NCI-H146 treated with DMSO at 0.1 percent for 48 hours (cell line): ENCODE results near the gene SLC6A11.

ENCODE experiments used
- DNase-seq: peaks from one replicate; lab custom pipeline; 2025; ENCODE audit not compliant: unreplicated experiment; lab: John Stamatoyannopoulos, UW

SLC6A11 gene

DNA sequence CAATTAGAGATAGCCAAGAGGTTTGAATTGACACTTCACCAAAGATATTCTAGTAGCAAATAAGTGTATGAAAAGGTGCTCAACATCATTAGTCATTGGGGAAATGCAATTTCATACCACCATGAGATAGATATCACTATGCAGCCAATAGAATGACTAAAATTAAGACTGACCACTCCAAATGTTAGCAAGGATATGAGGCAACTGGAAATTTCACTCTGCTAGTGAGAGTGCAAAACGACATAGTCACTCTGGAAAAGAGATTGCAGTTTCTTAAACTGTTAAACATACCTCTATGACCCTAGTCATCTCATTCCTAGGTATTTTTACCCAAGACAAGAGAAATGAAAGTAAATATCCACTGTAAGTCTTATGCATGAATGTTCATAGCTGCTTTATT is 27.6 kb upstream of the SLC6A11 start:
- DNase-seq, result no peak

DNA sequence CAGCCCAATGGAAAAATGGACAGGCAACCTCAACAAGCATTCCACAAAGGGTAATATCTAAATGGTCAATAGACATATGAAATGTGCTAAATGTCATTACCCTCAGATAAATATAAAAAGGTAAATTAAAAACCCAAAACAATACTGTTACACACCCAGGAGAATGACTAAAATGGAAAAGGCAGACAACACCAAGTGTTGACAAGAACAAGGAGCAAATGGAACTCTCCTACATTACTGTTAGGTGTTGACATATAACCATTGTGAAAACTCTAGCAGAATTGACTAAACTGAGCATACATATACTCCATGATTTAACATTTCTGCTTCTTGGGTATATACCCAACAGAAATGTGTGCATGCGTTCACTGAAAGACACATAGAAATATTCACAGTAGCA is 25.3 kb upstream of the SLC6A11 start:
- no peak for DNase-seq

DNA sequence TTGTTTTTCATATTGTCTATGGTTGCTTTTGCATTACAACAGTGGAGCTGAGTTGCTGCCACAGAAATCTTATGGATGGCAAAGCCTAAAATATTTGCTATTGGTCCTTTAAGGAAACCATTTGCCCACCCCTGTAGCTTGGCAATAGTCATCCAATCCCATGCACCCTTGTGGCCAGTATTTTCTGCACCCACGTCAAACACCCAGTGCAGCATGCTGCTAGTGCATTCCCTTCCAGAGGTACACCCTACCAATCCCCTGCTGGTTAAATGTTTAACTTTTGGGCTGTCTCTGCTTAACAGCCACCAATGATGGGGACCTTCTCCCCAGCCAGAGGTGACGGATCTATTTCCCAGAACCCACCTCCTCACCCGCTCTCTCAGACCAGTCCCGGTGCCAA is 23.8 kb upstream of the SLC6A11 start:
- DNase-seq, result no peak

DNA sequence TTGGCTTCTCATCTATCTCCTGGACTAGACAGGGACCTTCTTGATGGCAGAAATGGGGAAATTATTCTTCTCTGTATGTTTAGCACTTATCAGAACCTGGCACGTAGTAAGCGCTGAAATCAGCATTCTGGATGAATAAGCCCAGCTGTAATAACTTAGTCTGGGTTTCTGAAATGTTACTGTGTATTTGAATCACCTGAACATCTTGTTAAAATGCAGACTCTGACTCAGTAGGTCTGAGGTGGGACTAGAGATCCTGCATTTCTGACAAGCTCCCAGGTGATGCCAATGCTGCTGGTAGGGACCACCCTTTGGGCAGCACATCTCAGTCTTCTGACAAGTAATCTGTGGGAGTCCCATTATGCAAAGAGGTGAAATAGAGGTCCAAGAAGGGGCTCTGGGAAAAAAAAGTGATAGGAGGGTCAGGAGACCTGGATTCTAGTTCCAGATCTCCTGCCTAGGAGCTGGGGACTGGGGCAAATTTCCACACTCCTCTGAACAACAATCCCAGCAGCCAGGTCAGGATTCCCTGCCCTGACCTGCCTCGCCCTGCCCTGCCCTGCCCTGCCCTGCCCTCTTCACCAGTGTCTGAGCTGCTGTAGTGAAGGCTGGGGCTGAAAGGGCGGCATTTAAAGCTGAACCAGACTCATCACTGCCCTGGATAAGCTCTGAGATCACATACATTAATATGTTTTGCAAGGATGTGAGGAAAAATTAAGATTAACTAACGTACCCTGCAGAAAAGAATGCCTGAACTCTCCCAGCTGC is 17.2 kb upstream of the SLC6A11 start:
- DNase-seq, result no peak

DNA sequence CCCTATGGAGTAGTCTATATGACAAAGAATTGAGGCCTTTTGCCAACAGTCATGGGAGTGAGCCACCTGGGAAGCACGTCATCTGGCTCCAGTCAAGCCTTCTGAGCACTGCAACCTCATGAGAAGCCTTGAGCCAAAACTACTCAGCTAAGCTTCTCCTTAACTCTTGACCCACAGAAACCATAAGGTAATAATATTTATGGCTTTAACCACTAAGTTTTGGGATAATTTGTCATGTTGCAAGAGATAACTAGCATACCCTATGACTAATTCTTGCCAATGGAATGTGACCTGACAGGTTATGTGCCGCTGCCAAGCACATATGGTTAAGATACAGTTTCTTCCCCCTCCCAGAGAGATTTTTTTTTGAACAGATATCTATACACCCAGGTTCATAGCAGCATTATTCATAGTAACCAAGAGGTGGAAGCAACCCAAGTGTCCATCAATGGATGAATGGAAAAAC is 11.8 kb upstream of the SLC6A11 start:
- DNase-seq, result no peak

DNA sequence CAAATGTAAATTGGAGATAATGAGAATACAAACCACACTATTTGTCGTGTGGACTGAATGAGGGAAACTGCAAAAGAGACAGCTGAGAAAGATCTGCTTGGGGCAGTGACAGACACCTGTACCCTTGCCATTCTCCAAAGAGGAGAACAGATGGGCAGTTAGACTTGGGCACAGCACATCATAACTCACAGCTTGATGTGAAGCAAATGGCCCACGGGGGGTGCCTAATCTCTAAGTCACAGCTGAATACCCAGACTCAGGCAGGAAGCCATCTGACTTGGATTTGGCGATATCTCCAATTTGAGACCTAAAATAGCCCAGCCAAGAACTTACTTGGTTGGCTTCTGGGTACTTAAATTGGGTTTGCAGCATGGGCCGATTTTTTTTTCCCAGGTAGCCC is 10.0 kb upstream of the SLC6A11 start:
- no peak for DNase-seq

DNA sequence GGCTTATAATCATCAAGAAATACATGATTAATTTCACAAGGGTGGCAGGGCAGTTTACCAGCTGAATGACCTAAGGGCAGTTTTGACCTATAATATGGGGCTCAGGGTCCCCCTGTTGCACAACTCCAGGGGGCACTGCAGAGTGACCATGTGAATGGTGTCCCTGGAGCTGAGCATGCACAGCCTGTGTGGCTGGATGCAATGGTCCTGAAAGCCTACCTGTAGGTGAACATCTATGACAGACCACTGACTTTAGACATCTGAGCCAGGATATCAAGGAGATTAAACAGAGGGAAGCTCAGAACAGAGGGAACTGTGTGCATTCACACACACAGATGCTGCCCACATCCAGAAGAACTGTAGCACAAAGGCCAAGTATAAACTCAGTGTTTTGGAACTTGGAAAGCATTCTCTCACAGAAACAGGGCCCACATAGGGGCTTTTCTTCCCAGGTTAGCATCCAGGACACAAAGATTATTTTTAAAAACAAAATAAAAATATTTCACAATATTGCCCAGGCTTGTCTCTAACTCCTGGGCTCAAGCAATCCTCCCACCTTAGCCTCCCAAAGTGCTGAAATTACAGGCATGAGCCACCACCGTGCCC is 7.8 kb upstream of the SLC6A11 start:
- no peak for DNase-seq

DNA sequence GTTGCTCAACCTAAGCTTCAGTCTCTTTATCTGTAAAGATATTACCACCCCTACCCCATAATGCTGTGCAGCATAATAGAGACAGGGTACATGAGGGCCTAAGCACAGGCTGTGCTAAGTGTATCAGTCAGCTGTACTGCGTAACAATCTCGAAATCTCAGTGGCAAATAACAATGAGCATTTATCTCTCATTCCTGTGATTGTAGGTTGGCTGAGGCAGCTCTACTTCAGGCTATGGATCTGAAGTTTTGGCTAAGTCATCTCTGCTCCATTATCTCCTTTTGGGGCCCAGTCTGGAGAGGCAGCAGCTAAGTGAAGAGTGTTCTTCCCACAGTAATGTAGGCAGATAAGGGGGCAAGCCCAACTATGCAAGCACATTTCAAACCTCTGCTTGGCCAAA is 7.1 kb upstream of the SLC6A11 start:
- DNase-seq, result no peak

DNA sequence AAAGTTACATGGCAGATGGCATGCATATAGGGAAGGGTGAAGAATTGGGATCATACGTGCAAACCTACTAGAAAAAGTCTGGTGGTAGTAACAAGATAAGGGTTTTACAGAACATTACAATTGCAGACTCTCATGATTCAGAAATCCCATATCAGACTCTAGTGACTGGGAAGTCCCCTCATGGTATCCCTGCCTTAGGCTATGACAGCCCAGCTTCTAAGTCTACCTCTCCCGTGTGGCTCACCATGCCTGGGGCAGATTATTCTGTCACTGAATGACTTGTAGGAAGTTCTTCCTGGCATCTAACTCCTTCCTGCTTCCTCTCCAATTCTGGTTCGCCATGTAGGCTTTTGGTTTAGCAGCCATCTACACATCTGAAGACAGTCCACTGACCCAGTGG is 5.7 kb upstream of the SLC6A11 start:
- DNase-seq, result no peak

DNA sequence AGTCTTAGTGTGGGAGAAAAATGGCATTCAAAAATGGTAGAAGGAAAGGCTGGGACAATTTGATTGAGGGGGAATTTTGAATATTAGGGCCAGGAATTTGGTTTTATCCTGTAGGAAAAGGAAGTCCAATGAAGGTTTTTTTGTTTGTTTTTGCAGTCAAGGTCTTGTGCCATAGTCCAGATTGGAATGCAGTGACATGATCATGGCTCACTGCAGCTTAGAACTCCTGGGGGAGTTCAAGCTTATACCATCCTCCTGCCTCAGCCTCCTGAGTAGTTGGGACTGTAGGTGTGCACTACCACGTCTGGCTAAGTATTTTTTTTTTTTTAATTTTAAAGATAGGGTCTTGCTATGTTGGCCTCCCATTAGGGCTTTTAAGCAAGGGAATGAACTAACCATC is 2.6 kb upstream of the SLC6A11 start:
- DNase-seq, result no peak

DNA sequence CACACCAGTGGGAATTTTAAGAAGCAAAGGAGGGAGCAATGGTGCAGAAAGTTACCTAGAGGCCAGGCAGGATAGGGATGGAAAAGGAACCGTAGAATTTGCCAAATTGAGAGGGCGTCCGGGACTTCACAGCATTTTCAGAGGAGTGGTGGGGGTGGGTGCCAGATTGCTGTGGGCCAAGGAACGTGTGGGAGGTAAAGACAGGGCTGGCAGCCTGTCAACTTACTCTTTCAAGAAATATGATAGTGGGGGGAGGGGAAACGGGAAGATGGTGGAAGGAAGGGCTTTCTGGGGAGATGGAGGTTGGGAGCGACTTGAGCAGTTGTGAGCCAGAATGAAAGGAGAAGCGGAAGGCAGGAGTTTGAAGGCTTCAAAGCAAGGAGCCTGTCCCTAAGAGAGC is 1.4 kb upstream of the SLC6A11 start:
- DNase-seq, result no peak

DNA sequence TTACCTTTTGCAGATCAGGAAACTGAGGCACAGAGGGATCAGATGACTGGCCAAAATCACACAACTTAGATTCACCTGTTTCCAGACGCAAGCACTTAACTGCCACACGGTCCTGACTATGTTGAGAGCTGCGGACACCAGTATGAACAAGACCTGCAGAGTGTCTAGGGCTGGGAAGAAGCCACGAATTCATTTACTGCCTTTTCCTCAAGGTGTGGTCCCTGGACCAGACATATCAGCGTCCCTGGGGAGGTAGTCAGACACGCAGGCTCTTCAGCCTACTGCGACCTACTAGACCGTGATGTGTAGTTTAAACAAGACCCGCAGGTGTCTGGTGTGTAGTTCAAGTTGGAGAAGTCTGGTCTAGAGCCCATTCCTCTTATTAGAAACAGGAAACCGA is 541 bp upstream of the SLC6A11 start:
- no peak for DNase-seq

DNA sequence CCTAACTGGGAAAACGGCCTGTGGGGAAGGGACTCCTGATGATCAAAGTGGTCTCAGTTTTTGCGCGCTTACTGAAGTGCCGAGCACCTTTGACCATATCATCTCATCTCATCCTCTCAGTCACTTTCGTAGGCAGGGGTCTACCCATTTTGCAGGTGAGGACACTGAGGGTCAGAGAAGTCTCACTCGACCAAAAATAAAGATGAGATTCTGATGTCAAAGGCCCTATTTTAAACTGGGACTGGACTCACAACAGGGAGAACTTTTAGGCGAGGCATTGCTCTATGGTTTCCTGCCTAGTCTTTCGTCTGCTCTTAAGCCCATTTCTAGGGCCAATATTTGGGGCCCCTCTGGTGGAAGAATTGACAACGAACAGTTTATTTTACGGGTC is 830 bp downstream of the SLC6A11 start:
- no peak for DNase-seq

DNA sequence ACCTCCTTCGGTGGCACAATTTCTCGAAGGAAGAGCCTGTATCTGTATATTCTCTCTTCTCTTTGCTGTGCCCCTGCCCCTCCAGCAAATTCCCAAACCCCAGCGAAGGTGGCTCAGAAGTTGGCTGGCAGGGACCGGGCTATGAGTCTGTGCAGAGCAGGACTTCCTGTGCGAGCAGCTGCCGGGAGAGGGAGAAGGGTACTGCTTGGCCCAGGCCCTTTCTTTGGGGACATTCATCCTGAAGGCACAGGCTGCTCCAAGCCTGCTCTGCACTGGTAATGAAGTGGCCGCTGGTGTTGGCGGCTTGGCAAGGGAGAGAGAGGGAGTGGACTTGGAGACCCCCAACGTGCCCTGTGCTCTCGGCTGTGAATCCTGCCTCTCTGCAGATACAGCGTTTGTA is 1.5 kb downstream of the SLC6A11 start:
- DNase-seq, result no peak

DNA sequence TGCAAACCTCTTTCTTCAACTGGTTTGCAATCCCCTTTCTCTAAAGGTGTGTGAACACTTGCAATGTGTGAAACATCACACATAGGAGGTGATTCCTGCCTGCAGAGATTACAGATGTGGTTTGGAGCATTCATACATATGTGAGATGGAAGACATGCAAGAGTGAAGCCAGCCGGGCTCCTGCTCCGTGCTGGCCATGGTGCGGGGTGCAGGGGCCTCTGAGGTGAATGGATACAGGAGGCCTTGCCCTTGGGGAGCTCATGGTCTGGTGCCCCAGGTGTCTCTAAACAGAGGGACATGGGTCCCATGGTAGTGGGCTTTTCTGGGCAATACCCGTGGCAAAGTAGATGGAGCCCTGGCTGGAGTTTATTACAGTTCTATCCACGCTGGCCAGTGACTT is 6.0 kb downstream of the SLC6A11 start:
- no peak for DNase-seq

DNA sequence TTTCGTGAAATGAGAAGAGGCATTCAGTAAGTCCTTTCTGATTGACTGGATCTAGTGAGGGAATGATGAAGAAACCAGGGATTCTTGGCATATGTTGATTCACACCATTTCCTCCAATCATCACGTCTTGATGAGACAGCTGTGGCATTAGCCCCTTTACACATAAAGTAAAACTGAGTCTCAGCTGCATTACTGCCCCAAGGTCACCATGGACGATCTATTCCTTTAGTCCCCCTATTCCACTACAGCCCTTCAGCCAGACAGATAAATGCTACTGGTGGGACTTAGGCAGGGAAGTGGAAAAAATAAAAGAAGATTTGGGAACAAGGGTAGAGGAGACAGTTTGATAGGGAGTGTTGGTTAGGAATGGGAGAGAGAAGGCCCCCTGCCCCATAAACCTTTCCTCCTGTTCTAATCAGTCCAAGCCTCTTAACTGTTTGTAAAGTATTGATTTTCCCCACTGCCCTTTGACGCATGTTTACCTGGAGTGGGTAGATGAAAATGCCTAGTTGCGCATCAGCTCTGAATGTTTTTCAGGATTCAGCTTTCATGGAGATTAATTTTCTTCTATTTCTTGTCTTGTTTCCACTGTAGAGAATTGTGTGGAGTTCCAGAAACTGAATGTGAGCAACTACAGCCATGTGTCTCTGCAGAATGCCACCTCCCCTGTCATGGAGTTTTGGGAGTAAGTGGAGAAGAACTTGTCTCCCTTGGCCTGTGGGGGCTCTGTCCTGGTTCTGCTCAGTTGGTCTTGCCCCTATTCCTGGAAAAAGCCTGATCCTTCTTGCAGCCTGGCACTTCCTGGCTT is 6.9 kb downstream of the SLC6A11 start:
- no peak for DNase-seq

DNA sequence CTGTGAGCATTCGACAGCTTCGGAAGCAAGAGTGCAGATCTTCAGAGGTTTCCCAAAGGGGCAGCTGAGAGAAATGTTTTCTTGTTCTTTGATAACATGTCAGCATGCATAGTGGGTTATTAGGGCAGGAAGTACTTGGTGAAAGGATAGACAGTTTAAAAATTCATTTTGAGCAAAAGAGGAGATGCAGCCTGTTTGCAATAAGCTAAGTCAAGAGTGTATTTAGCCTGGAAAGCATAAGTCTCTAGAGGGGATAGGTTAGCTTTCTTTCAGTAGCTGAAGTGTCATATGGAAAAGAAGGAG is 7.4 kb downstream of the SLC6A11 start:
- DNase-seq, result no peak

DNA sequence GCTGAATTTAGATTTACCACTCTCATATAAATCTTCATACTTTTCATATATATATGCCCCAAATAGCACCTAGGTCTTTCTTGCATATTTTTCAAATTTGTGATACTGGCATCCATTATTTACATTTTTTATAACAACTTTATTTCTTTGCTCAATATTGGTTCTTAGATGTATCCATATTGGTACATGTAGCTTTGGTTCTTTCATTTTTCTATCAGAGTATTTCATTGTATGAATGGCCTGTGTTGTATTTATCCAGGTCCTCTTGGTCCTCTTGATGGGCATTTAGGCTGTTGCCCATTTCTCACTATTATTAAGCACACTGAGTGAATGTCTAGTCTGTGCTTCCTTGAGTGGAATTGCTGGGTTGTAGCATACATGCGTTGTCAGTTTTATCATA is 8.4 kb downstream of the SLC6A11 start:
- DNase-seq, result no peak

DNA sequence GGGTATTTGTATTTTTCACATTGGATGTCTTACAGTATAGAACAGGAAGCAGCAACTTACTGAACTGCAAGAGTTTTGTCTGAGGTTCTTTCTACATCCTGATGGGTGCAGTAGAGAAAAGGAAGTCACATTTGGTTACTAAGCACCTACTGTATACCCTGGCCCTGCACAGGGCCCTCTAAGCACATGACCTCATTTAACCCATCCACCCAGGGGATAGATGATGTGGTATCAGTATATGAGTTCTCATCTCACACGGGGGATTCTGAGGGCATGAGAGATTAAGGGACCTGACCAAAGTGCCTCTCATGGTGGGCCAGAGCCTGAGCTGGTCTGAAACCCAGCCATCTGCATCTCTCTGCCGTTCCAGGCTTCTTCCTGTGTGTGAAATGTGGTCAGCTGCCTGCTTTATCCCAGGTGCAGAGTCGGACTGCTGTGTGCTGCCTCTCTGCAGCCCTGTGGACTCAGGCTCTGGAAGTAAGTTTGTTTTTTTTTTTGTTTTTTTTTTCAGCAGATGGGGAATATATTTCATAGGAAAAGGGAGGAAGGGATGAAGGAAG is 17.9 kb downstream of the SLC6A11 start:
- no peak for DNase-seq

DNA sequence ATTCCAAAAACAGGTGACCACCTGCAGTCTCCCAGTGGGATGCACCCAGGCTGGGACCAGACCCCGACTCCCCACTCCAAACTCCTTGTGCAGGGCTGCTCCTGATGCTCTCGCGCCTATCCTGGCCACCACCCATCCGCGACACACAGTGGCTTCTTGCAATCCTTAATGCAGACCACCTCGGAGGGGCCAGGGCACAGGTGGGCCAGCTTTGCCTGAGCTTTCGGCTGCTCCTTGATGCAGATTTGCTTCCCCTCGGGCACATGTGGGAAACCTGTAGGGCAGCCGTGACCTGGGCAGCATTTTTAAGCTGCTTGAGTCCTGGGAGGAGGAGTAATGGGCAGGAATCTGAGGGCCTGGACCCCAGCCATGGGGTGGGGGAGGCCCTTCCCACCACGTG is 18.9 kb downstream of the SLC6A11 start:
- no peak for DNase-seq

DNA sequence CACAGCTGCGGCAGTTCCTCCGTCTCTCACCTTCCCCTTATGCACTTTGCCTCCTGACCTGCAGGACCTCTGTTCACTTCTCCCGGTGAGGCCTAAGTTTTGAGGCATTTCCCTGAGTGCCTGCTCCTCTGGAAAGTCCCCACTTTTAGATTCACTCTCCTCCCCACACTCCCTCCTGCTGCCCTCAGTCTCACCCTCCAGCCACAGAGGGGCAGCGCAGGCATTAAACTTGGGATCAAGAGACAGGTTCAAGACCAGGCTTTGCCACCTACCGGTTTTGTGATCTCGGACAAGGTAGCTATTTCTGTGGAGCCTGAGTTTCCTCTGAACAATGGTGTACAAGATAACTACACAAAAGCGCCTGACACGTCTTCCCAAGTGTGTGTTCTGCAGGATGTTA is 19.4 kb downstream of the SLC6A11 start:
- DNase-seq, result no peak

DNA sequence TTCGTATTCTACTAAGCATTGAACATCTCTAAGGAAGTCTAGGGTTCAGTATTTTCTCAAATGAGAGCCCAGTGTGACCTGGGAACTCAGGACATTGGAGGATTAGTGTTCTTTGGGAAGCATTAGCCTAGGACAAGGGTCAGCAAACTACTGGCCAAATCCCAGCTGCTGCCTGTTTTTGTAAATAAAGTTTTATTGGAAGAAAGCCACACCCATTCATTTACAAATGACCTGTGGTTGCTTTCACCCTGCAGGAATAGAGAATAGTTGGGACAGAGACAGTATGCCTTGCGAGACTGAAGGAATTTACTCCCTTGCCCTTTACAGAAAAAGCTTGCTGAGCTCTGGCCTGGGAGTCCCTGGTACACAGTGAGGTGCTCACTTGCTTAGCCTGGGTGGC is 20.6 kb downstream of the SLC6A11 start:
- DNase-seq, result no peak
